Measurements from ENCODE around the gene VSIG2.

VSIG2 gene

GRCh38 chr11:124737638-124738305 is 14.3 kb downstream of the VSIG2 start:
- H3K4me3 Mint-ChIP-seq = no peak overlapping the region
- peaks cover 53% of the 10 kb centered on the region for H3K27me3 Mint-ChIP-seq (ENCODE audit: low read depth)
- H3K27ac Mint-ChIP-seq = no peak overlapping the region
- H3K9me3 Mint-ChIP-seq = no peaks in the 10 kb centered on the region
- no peaks in the 10 kb centered on the region for H3K36me3 Mint-ChIP-seq (ENCODE audit: low read depth)
- DNase-seq (ENCODE audit: low spot score) = no peak
- peaks cover 12% of the 10 kb centered on the region for H3K4me1 Mint-ChIP-seq (ENCODE audit: low read depth)

GRCh38 chr11:124736736-124737135 is 15.3 kb downstream of the VSIG2 start:
- no peaks in the 10 kb centered on the region for H3K9me3 Mint-ChIP-seq
- no peak overlapping the region for H3K27ac Mint-ChIP-seq
- no peaks in the 10 kb centered on the region for H3K36me3 Mint-ChIP-seq (ENCODE audit: low read depth)
- H3K4me1 Mint-ChIP-seq (ENCODE audit: low read depth) = peaks cover 12% of the 10 kb centered on the region
- no peak overlapping the region for H3K4me3 Mint-ChIP-seq
- H3K27me3 Mint-ChIP-seq (ENCODE audit: low read depth) = peaks cover 50% of the 10 kb centered on the region
- DNase-seq (ENCODE audit: low spot score) = no peak

GRCh38 chr11:124732230-124732629 is 19.8 kb downstream of the VSIG2 start:
- DNase-seq (ENCODE audit: low spot score) = no peak
- Mint-ChIP-seq H3K36me3 (ENCODE audit: low read depth) (no peaks in the 10 kb centered on the region), H3K4me1 (ENCODE audit: low read depth) (no peaks in the 10 kb centered on the region), H3K27ac (no peak overlapping the region), H3K27me3 (ENCODE audit: low read depth) (peaks cover 26% of the 10 kb centered on the region), H3K4me3 (no peak overlapping the region), H3K9me3 (no peaks in the 10 kb centered on the region)

GRCh38 chr11:124729571-124729970 is 22.5 kb downstream of the VSIG2 start:
- no peaks in the 10 kb centered on the region for H3K9me3 Mint-ChIP-seq
- peaks cover 24% of the 10 kb centered on the region for H3K27me3 Mint-ChIP-seq (ENCODE audit: low read depth)
- no peak overlapping the region for H3K27ac Mint-ChIP-seq
- H3K36me3 Mint-ChIP-seq (ENCODE audit: low read depth) = no peaks in the 10 kb centered on the region
- H3K4me1 Mint-ChIP-seq (ENCODE audit: low read depth) = no peaks in the 10 kb centered on the region
- no peak overlapping the region for H3K4me3 Mint-ChIP-seq
- DNase-seq (ENCODE audit: low spot score) = no peak

- no peaks in the 10 kb centered on the region for H3K4me1 Mint-ChIP-seq (ENCODE audit: low read depth)
- peaks cover 27% of the 10 kb centered on the region for H3K27me3 Mint-ChIP-seq (ENCODE audit: low read depth)
- no peak for DNase-seq (ENCODE audit: low spot score)
- no peaks in the 10 kb centered on the region for H3K9me3 Mint-ChIP-seq
- no peak overlapping the region for H3K4me3 Mint-ChIP-seq
- no peaks in the 10 kb centered on the region for H3K36me3 Mint-ChIP-seq (ENCODE audit: low read depth)
- H3K27ac Mint-ChIP-seq = no peak overlapping the region
Observed at GRCh38 chr11:124728134-124728533, 23.9 kb downstream of the VSIG2 start.

GRCh38 chr11:124727474-124727873 is 24.6 kb downstream of the VSIG2 start:
- no peak for DNase-seq (ENCODE audit: low spot score)
- peaks cover 32% of the 10 kb centered on the region for H3K27me3 Mint-ChIP-seq (ENCODE audit: low read depth)
- H3K9me3 Mint-ChIP-seq = no peaks in the 10 kb centered on the region
- no peak overlapping the region for H3K4me3 Mint-ChIP-seq
- H3K27ac Mint-ChIP-seq = no peak overlapping the region
- H3K36me3 Mint-ChIP-seq (ENCODE audit: low read depth) = no peaks in the 10 kb centered on the region
- no peaks in the 10 kb centered on the region for H3K4me1 Mint-ChIP-seq (ENCODE audit: low read depth)

- Mint-ChIP-seq H3K27me3 (ENCODE audit: low read depth) (peaks cover 48% of the 10 kb centered on the region), H3K36me3 (ENCODE audit: low read depth) (no peaks in the 10 kb centered on the region), H3K9me3 (no peaks in the 10 kb centered on the region), H3K4me1 (ENCODE audit: low read depth) (no peaks in the 10 kb centered on the region), H3K27ac (no peak overlapping the region), H3K4me3 (no peak overlapping the region)
- no peak for DNase-seq (ENCODE audit: low spot score)
Observed at GRCh38 chr11:124725719-124726105, 26.3 kb downstream of the VSIG2 start.

- Mint-ChIP-seq H3K4me3 (no peak overlapping the region), H3K27me3 (ENCODE audit: low read depth) (peaks cover 50% of the 10 kb centered on the region), H3K4me1 (ENCODE audit: low read depth) (no peaks in the 10 kb centered on the region), H3K9me3 (no peaks in the 10 kb centered on the region), H3K27ac (no peak overlapping the region), H3K36me3 (ENCODE audit: low read depth) (no peaks in the 10 kb centered on the region)
- no peak for DNase-seq (ENCODE audit: low spot score)
Observed at GRCh38 chr11:124724979-124725718, 26.9 kb downstream of the VSIG2 start.

- no peak overlapping the region for H3K4me3 Mint-ChIP-seq
- peaks cover 6% of the 10 kb centered on the region for H3K4me1 Mint-ChIP-seq (ENCODE audit: low read depth)
- no peak for DNase-seq (ENCODE audit: low spot score)
- peaks cover 70% of the 10 kb centered on the region for H3K27me3 Mint-ChIP-seq (ENCODE audit: low read depth)
- peaks cover 2% of the 10 kb centered on the region for H3K36me3 Mint-ChIP-seq (ENCODE audit: low read depth)
- no peaks in the 10 kb centered on the region for H3K9me3 Mint-ChIP-seq
- no peak overlapping the region for H3K27ac Mint-ChIP-seq
Observed at GRCh38 chr11:124722176-124722575, 29.9 kb downstream of the VSIG2 start.

- Mint-ChIP-seq H3K36me3 (ENCODE audit: low read depth) (peaks cover 2% of the 10 kb centered on the region), H3K4me3 (no peak overlapping the region), H3K27ac (no peak overlapping the region), H3K27me3 (ENCODE audit: low read depth) (peaks cover 72% of the 10 kb centered on the region), H3K9me3 (no peaks in the 10 kb centered on the region), H3K4me1 (ENCODE audit: low read depth) (peaks cover 6% of the 10 kb centered on the region)
- no peak for DNase-seq (ENCODE audit: low spot score)
Observed at GRCh38 chr11:124719534-124719933, 32.5 kb downstream of the VSIG2 start.

GRCh38 chr11:124718801-124719200 is 33.3 kb downstream of the VSIG2 start:
- H3K4me3 Mint-ChIP-seq = no peak overlapping the region

GRCh38 chr11:124717786-124718651 is 34.0 kb downstream of the VSIG2 start:
- Mint-ChIP-seq H3K9me3 (no peaks in the 10 kb centered on the region), H3K36me3 (ENCODE audit: low read depth) (peaks cover 2% of the 10 kb centered on the region), H3K27ac (no peak overlapping the region), H3K4me1 (ENCODE audit: low read depth) (peaks cover 6% of the 10 kb centered on the region), H3K4me3 (peak overlapping the region; percentile 73), H3K27me3 (ENCODE audit: low read depth) (peaks cover 76% of the 10 kb centered on the region)
- no peak for DNase-seq (ENCODE audit: low spot score)

More at GRCh38 chr11:124718801-124719200, 33.3 kb downstream of the VSIG2 start:
- Mint-ChIP-seq H3K36me3 (ENCODE audit: low read depth) (peaks cover 2% of the 10 kb centered on the region), H3K9me3 (no peaks in the 10 kb centered on the region), H3K4me1 (ENCODE audit: low read depth) (peaks cover 6% of the 10 kb centered on the region), H3K27me3 (ENCODE audit: low read depth) (peaks cover 76% of the 10 kb centered on the region), H3K27ac (no peak overlapping the region)
- DNase-seq (ENCODE audit: low spot score) = no peak

- peaks cover 72% of the 10 kb centered on the region for H3K27me3 Mint-ChIP-seq (ENCODE audit: low read depth)
Observed at GRCh38 chr11:124717421-124717785, 34.7 kb downstream of the VSIG2 start.

GRCh38 chr11:124716591-124716990 is 35.5 kb downstream of the VSIG2 start:
- DNase-seq (ENCODE audit: low spot score) = no peak
- Mint-ChIP-seq H3K9me3 (no peaks in the 10 kb centered on the region), H3K27me3 (ENCODE audit: low read depth) (peaks cover 66% of the 10 kb centered on the region), H3K4me3 (no peak overlapping the region), H3K4me1 (ENCODE audit: low read depth) (peaks cover 6% of the 10 kb centered on the region), H3K27ac (no peak overlapping the region), H3K36me3 (ENCODE audit: low read depth) (peaks cover 2% of the 10 kb centered on the region)

More at GRCh38 chr11:124717421-124717785, 34.7 kb downstream of the VSIG2 start:
- Mint-ChIP-seq H3K36me3 (ENCODE audit: low read depth) (peaks cover 2% of the 10 kb centered on the region), H3K4me1 (ENCODE audit: low read depth) (peaks cover 6% of the 10 kb centered on the region), H3K4me3 (peak overlapping the region; percentile 73), H3K27ac (no peak overlapping the region), H3K9me3 (no peaks in the 10 kb centered on the region)
- DNase-seq (ENCODE audit: low spot score) = no peak

All from T-helper 2 cell treated with Interferon-gamma antibody and Interleukin-4, amounts not matched to agents 5 μg/mL and 100 μg/mL, for 36 hours (primary cell).